GM18861 (cell line): ENCODE measurements around the gene ZNF777.
"Not testable (repeated sequence)": the region's sequence is repeated elsewhere in the genome, so short reads cannot be mapped to it uniquely, and the experiment has no call there.

ENCODE experiments used
- ATAC-seq: cut with Tn5 transposase; IDR thresholded peaks from one replicate; pipeline ENCODE4 v1.9.1; 2021; ENCODE audit not compliant: unreplicated experiment

The ZNF777 gene

DNA sequence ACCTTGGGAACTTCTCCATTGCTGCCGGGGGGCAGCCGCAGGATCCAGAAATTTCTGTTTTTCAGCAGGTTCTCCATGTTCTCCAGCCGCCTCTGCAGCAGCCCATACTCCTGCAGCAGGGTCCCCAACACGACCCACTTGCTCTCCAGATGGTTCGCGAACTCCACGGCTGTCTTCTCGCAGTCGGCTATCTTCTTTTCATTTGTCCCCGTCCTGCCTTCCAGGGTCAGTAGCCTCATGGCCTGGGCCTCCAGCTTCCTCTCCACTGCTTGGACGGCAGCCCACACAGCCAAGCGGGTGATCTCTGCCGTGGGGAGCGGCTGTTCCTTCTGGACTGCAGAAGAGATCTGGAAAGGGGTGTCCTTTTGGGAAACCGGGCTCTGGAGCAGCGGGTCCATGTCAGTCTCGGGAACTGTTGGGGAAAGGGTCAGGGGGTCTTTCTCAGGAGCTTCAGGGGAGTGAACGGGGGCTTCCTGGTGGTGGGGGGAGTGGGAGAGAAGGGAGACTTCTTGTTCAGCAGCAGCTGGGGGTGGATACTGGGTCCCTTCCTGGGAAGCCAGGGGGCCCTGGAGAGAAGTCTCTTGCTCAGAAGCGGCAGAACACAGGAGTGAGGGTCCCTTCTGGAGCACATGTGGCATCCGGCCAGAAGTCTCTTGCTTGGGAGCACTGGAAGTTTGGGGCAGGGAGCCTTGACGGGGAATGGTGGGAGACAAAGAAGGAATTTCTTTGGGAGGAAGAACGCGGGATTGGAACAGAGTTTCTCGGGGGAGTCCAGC, 5.5 kb downstream of the ZNF777 start:
- no peak for ATAC-seq

DNA sequence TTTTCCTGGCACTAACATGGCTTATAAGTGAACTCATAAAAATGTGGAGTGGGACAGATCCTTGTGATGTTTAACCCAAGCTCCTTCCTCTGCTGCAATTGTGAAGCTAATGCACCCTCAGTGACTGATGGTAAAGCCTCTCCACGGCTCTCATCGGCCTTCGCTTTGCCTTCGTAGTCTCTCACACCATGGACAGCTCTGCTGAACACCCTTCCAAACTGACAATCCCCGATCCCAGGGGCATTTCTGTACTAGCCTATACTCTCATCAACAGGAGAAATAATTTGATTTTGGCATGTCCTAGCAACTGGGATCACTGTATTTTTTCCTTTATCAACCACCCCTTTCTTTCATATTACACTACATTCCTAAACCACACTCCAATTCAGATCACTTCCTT, 6.1 kb downstream of the ZNF777 start:
- ATAC-seq, result no peak

DNA sequence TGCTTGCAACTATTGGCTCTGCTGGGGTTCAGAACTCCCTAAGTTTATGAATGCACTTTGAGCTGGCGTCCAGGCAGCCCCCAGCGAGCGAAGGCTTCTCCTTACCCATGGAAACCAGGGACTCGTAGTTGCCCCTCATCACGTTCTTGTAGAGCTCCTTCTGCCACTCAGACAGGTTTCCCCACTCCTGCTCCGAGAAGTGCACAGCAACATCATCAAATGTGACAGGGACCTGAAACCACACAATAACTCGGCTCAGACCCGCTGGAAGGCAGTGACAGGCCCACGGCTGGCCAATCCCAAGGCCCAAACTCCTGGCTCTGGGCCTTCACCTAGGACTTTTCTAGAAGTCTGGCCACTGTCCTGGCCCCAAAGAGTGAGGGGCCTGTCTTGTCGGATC, 6.9 kb downstream of the ZNF777 start:
- no peak for ATAC-seq

DNA sequence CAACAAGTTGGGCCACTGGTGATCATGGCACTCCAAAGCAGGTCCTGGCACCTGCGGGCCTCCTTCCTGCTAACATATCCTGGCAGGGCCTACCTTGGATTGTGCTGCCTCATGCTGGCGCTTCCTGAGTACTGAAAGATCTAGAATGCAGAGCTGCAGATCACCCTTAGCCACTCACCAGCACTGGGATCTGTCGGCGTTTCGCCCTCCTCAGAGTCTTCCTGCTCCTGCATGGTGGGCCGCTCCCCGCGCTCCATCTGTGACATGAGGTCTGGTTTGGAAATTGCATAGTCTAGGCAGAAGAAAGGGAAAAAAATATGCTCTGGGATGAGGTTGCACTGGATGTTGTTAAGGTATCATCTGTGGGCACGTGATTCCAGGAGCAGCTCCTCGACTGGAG, 10.0 kb downstream of the ZNF777 start:
- ATAC-seq, result no peak

DNA sequence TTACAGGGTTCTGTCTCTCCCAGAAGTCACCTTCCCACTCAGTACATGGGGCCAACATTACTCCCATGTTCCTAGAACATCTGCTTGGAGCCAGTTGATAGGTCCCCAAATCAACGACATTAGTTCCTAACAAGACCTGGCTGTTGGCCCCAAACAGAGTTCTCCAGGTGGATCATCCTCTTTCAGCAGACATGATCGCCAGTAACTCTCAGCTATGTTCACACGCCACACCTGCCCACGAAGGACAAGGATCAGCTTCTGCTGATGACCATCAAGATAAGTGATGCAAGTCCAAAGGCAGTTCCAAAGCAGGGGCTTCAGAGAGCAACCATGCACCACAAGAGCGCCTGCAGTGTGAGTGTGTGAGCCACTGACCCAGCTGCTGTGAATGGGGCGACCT, 11.0 kb downstream of the ZNF777 start:
- ATAC-seq, result no peak

DNA sequence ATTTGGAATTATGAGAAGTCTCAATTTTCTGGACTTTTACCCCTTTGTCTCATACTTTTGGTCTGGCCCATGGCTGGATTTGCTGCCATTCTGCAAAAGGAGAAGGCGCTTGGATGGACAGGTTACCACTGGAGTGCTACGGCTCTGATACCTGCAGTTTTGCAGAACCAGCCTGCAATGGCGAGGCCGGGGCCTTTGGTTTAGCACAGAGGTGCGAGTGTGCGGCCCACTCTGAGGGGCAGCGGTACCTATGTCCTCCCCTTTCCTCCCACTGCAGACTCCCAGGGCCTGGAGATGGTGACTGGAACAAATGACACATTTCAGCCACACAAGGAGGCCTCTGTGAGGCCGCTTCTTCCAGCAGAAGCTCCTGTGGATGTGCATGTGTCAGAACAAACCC, 11.9 kb downstream of the ZNF777 start:
- no peak for ATAC-seq

DNA sequence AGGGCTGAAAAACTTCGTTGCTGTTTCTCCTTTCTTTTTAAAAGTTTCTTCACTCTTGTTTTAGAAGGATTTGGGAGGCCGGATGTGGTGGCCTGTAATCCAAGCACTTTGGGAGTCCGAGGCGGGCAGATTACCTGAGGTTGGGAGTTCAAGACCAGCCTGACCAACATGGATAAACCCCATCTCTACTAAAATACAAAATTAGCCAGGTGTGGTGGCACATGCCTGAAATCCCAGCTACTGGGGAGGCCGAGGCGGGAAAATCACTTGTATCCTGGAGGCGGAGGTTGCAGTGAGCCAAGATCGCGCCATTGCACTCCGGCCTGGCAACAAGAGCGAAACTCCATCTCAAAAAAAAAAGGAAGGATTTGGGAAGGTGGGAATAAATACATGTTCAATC, 14.8 kb downstream of the ZNF777 start:
- not testable (repeated sequence) for ATAC-seq

DNA sequence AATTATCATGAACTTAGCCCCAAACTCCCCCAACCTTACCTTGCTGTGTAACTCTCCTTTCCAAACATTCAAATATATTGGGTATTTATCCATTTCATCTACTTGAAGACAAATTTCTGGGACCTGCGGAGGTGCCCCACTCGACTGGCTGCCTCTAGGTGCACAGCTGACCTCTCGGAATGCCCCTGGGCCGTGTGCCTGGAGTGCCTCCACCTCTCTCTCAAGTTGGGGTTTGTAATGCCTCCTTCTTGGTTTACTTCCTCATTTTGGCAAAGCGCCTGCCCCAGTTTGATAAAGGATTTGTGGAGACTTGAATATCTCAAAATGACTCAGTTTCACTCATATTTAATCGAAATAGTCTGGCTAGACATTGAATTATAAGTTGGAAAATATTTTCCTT, 16.6 kb downstream of the ZNF777 start:
- no peak for ATAC-seq

DNA sequence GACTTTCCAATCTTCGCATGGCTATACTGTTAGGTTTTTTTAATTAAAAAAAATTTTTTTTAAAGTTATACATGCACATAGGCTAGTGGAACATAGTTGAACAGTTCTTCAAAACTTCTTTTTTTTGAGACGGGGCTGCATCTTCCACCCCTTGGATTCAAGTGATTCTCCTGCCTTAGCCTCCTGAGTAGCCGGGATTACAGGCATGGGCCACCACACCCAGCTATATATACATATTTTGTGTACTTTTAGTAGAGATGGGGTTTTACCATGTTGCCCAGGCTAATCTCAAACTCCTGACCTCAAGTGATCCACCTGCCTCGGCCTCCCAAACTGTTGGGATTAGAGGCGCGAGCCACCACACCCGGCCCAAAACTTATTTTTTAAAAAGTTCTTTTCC, 17.3 kb downstream of the ZNF777 start:
- ATAC-seq, result no peak

DNA sequence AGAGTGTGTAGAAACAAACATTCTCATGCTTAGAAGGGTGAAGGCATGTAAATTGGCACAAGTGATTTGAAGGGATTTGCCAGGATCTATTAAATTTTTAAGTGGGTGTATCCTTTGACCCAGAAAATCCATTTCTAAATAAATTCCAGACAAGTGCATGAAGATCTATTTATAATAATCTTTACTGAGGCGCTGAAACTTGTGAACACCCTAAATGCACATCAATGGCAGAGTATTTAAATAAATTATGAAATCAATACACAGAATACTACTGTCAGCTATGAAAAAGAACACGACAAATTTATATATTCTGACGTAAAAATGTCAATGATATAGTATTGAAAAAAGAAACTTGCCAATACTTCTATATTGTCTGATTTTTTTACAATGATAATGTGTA, 17.9 kb downstream of the ZNF777 start:
- ATAC-seq, result no peak

DNA sequence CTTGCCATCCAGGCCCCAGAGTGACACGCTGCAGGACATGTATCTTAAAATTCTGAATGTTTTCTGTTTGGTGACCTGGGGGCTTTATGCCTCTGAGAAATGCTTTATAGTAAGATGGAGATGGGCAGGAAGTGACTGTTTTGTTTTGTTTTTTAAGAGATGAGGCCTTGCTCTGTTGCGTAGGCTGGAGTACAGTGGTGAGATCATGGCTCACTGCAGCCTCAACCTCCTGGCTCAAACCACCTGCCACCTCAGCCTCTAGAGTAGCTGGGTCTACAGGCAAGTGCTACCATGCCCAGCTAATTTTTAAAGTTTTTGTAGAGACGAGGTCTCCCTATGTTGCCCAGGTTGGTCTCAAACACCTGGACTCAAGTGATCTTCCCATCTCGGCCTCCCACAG, 20.6 kb downstream of the ZNF777 start:
- no peak for ATAC-seq

DNA sequence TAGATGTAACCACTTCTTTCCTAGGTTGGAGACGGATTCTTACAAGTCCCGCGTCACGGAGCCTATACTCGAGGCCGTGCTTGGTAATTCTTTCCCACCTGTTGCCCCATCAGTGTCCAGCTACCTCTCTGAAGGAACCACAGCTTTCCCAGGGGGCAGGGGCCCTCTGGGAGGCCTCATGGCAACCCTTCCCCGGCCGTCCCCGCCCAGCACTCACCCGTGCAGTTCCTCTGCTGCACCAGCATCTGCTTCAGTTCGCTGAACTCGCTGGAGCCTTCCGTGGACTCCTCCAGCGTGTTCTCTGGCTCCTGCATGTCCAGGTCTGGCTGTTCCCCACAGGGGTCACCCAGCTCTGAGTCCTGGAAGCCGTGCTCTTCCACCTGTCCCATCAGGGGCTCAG, 24.5 kb downstream of the ZNF777 start:
- ATAC-seq, result no peak

DNA sequence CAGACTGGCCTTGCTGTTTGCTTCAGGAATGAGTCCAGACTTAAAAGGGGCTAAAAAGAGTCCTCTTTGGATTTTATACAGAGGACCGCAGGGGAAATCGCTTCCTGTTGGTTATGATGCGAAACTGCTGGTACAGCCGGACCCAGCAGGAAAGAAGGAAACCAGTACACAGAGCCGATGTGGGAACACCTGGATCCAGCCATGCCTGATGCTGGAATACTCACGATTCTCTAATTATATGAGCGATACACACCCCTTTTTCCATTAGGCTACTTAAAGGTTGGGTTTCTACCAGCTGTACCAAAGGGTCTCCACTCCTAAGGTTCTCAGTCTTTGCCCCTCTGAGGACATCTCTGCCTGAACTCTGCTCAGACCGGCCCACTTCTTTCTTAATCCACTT, 27.7 kb downstream of the ZNF777 start:
- no peak for ATAC-seq

DNA sequence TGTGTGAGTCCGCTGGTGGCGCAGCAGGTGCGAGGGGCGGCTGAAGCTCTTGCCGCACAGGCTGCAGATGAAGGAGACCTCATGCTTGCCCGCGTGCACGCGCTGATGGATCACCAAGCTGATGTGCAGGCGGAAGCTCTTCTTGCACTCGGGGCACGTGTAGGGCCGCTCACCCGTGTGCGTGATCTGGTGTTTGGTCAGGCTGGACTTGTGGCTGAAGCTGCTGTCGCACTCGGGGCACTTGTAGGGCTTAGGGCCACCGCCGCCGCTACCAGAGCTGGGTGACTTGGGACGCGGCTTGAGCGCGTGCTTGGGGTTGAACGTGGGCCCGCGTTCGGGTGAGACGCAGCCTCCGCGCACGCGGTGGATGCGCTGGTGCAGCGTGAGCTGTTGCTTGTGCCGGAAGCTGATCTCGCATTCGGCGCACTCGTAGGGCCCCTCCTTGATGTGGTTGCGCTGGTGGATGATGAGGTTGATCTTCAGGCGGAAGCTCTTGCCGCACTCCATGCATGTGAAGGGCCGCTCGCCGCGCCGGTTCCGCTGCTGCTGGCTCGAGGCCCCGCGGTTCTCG, 28.7 kb downstream of the ZNF777 start:
- ATAC-seq, result no peak

DNA sequence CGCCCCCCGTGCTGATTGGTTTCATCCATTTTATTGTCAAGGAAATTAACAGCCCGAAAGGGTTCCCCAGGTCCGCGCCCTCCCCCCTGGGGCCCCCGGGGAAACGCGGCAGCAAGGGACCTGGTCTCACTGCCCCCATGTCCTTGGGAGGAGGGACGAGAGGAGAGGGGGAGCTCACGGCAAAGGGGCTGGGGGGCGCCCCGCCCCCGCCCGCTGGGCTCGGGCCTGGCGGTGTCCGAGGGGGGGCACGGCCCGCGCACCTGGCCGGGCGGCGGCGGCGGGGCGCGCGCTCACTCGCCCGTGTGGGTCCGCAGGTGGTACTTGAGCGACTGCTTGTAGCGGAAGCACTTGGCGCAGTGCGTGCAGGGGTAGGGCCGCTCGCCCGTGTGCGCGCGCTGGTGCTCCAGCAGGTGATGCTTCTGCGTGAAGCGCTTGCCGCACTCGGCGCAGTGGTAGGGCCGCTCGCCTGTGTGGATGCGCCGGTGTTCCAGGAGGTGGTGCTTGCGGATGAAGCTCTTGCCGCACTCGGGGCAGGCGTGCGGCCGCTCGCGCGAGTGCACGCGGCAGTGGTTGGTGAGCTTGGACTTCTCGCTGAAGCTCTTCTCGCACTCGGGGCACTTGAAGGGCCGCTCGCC, 29.3 kb downstream of the ZNF777 start:
- ATAC-seq, result no peak

DNA sequence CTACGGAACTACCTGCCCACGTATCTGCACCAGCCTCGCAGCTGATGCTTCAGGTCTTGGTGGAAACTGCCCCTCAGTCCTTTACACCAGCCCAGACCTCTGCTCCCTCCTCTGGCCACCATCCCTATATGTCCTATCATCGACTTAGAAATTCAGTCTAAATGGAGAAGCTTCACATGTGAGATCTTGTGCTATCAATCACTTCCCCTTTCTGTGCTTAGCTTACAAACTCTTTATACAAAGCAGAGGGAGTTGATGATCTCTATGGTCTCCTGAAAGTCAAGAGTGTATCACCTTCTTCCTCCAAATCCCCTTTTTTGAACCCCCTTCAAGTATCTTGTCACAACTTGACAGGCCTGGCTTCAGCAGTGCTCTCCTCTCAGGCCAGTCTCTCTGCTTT, 30.7 kb downstream of the ZNF777 start:
- ATAC-seq, result no peak

DNA sequence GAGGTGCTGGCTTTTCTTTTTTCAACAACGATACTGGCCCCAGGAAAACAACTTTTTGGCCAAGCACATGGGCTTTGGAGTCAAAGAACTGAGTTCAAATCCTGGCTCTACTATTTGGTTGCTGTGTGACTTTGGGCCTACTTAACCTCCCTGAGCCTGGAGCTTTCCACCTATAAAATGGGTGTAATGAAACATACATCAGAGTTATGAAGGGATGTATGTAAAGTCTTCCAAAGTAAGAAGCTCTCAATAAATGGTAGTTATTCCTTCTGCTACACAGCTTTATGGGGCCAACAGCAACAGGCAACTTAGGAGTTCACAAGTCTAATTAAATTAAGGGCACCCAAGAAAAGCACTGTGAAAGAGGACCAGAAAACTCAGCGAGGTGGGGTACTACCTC, 33.0 kb downstream of the ZNF777 start:
- no peak for ATAC-seq

DNA sequence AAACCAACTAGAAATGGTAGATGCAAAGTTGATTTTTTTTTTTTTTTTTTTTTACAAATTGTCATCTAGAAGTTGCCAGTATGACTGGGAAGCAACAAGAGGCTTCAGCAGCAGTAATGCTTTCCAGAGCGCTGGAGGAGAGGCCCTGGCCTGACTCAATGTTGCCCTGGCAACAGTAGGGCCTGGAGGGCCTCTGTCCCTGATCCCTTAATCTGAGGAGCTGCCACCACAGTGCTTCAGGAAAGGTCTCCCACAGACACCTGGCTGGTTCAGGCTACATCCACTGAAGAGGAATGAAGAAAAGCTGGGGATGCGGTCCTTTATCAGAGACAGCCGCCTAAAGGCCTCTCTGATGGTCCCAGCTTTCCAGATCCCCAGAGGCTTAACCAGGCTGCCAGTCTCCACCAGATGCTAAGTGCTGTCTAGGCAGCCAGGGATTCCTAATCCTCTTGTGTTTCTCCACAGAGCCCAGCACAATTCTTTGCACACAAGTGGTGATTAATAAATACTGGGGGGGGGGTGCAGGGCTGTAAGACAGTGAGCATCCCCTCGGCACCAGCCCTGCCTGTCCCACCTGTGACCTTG, 33.7 kb downstream of the ZNF777 start:
- ATAC-seq, result no peak

DNA sequence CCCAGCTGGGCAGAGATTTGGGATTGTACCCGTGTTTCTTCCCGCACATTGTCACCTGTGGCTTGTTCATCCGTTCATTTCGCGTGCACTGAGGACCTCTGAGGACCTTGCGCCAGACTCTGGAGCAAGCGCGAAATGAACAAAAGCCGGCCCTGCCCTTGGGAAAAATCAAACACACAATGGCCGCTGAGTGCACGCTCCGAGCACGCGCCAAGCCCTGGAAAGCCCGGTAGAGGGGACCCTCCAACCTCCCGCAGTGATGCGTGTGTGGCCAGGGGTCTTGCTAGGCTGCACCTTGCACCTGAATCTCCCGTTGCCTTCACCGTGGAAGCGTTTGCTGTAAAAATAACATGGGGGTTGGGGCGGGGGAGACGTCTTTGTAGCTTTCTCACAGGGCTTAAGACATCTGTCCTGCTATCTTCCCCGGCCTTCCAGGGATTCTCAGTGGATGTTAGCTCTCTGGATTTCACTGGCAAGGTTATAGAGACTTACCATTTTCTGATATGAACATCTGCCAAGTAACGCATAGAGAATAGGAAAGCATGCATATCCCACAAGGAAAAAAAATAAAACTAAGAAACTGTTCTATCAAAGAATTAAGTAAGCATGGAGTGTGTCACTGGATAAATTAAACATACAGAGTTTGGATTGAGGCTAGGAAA, 37.3 kb downstream of the ZNF777 start:
- ATAC-seq, result no peak

DNA sequence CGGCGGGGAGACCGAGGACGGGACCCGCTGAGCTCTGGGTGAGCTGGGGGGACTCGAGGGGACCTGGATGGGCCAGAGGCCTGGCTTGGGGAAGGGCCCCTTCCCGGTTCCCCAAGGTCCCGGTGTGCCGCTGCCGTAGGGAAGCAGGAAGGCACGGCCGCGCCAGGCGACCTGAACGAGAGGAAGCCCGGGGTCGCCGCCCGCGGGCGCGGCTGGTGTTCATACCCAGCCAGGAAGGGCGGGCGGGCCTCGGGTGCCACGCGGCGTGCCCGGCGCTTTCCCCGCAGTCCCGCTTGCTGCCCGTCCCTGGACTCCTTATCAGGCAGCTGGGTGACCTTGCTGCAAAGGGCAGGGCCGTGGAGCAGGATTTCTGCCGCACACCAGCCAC, 38.0 kb downstream of the ZNF777 start:
- no peak for ATAC-seq

DNA sequence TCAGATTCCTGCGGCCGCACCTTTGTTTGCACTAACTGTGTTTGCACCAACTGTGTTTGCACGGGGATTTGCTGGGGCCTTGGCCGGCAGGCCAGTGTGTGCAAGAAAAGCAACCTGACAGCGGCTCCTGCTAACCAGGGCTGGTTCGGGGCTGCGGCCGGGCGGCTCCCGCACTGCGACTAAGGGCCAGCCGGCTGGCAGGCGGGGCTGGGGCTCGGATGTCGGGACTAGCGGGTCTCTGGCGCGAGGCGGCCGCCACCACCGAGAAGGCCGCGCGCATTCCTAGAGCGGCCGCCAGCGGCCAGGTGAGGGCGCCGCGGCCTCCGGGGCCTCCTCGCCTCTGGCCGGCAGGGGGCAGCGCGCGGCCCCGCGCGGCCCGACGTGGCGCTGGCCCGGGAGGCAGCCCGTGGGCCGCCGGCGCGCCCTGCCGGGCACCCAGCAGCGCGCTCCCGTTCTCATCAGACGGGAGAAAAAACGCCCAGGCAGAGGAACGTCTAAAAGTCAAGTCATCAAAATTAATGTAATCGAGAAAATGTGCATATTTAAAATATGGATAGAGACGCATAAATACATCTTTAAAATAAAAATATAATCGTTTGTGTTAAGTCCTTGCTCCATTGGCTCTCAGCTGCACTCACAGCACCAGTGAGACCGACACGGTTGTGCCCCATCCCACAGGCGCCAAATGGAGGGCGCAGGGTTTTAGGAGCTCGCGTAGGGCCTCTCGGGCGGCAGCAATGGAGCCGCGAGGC, 38.5 kb downstream of the ZNF777 start:
- ATAC-seq, result peak; percentile 91
